DND-41 (cell line): ENCODE results near the gene RGS11.
"Not testable (repeated sequence)": the region's sequence is repeated elsewhere in the genome, so short reads cannot be mapped to it uniquely, and the experiment has no call there.

Experiments
- ATAC-seq: fragments of 200-7000 bp; cut with Tn5 transposase; 3 replicates; pipeline ENCODE4 v1.9.1; 2021; ENCODE audit warnings: low read depth; ENCODE audit not compliant: insufficient read depth
- DNase-seq: peaks from one replicate; pipeline ENCODE4 v3.0.0-alpha.2; 2020
- H2AFZ ChIP-seq: 2 replicates; pipeline ENCODE4 v1.6.0; 2012; ENCODE audit warnings: low read depth, low read length
- H3K27ac ChIP-seq: 2 replicates; pipeline ENCODE4 v1.5.1; 2012; ENCODE audit warnings: low read length, inconsistent platforms
- H3K27me3 ChIP-seq: fragments of 200-600 bp; sonication (generic); 2 replicates; pipeline ENCODE4 v1.6.0; 2012; ENCODE audit warnings: low read length, mild to moderate bottlenecking, inconsistent platforms; ENCODE audit not compliant: insufficient read depth, poor library complexity
- H3K36me3 ChIP-seq: 2 replicates; pipeline ENCODE4 v1.5.1; 2012; ENCODE audit warnings: low read length, inconsistent platforms; ENCODE audit not compliant: insufficient read depth
- H3K4me1 ChIP-seq: 2 replicates; pipeline ENCODE4 v1.5.1; 2012; ENCODE audit warnings: mild to moderate bottlenecking, low read length; ENCODE audit not compliant: insufficient read depth
- H3K4me2 ChIP-seq: 2 replicates; pipeline ENCODE4 v1.6.0; 2012; ENCODE audit warnings: mild to moderate bottlenecking, moderate library complexity, low read length, inconsistent platforms; ENCODE audit not compliant: insufficient read depth
- H3K4me3 ChIP-seq, 2 experiments: fragments of 200-600 bp in 1 of 2; shearing (Covaris generic) in 1 of 2; 2 replicates each; pipeline ENCODE4 v1.5.1; 2012 to 2016; ENCODE audit warnings: inconsistent platforms in 2 of 2, low read length in 2 of 2, mild to moderate bottlenecking in 2 of 2, low read depth in 1 of 2, moderate library complexity in 1 of 2
- H3K79me2 ChIP-seq: 2 replicates; pipeline ENCODE4 v1.6.0; 2012; ENCODE audit warnings: low read length, inconsistent platforms; ENCODE audit not compliant: insufficient read depth
- H3K9ac ChIP-seq: 2 replicates; pipeline ENCODE4 v1.6.0; 2012; ENCODE audit warnings: low read depth, mild to moderate bottlenecking, inconsistent platforms, low read length, moderate library complexity
- H3K9me3 ChIP-seq: 2 replicates; pipeline ENCODE4 v1.5.1; 2012; ENCODE audit warnings: low read length, moderate library complexity, mild to moderate bottlenecking, inconsistent platforms; ENCODE audit not compliant: insufficient read depth, severe bottlenecking
- H4K20me1 ChIP-seq: 2 replicates; pipeline ENCODE4 v1.6.0; 2012; ENCODE audit warnings: low read length; ENCODE audit not compliant: insufficient read depth
- CTCF ChIP-seq: IDR thresholded peaks from 2 replicates; pipeline ENCODE4 v1.5.1; 2012; ENCODE audit warnings: borderline replicate concordance, low read length, moderate library complexity, mild to moderate bottlenecking; ENCODE audit not compliant: poor library complexity, severe bottlenecking; ENCODE audit errors: extremely low read depth
- EZH2 ChIP-seq: IDR thresholded peaks from 3 replicates; pipeline ENCODE4 v1.6.1; 2012; ENCODE audit warnings: borderline replicate concordance, low read depth, mild to moderate bottlenecking, moderate library complexity, low read length, inconsistent platforms; ENCODE audit not compliant: severe bottlenecking

The RGS11 gene

DNA sequence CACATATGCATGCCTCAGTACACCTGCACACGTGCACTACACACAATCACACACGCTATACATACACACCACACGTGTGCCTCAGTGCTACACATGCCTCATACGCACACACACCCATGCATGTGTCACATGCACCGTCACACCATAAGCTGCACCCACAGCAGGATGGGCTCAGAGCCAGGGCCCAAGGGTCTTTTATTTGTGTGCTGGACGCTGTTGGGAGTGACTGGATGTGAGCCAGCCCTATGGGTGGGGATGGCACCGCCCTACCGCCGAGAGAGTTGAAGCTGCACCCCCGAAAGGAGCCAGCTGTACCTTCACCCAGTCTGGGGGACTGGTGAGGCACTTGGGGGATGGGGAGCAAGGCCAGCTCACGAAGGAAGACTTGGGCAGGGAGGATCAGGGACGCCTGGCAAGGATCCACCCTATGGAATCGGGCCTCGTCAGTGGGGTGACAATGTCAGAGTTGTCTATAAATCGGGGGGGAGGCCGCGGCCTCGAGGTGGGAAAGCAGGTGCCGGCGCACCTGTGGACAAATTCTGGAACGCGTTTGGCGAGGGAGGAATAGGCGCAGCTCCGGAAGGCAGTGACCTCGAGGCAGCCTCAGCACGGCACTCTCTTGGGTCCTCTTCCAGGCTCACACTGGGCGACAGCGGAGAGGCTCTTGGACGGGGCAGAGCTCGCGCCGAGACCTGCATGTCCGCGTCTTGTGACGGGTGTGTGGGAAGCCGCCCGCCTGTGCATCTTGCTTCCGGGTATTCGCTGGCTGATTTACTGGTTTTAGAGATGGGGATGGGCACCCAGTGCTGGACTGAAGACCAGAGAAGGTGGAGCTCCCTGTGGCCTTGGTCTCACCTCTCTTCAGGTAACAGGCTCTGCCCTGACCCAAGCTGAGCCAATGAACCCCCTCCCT, 7.3 kb downstream of the RGS11 start:
- Histone ChIP-seq H4K20me1 (no peaks in the 10 kb centered on the region), H3K9me3 (no peaks in the 10 kb centered on the region), H3K4me2 (no peak overlapping the region), H3K4me3 (no peak overlapping the region), H2AFZ (no peak overlapping the region), H3K9ac (no peak overlapping the region), H3K27me3 (no peaks in the 10 kb centered on the region), H3K27ac (no peak overlapping the region), H3K79me2 (no peaks in the 10 kb centered on the region), H3K4me1 (no peaks in the 10 kb centered on the region), H3K36me3 (peaks cover 19% of the 10 kb centered on the region)
- no peak for DNase-seq
- ATAC-seq = no peak
- TF ChIP-seq EZH2 (no peak), CTCF (no peak)

GRCh38 chr16:267562-267961, 8.2 kb downstream of the RGS11 start:
- not testable (repeated sequence) for H3K9ac ChIP-seq, ATAC-seq, H3K9me3 ChIP-seq

DNA sequence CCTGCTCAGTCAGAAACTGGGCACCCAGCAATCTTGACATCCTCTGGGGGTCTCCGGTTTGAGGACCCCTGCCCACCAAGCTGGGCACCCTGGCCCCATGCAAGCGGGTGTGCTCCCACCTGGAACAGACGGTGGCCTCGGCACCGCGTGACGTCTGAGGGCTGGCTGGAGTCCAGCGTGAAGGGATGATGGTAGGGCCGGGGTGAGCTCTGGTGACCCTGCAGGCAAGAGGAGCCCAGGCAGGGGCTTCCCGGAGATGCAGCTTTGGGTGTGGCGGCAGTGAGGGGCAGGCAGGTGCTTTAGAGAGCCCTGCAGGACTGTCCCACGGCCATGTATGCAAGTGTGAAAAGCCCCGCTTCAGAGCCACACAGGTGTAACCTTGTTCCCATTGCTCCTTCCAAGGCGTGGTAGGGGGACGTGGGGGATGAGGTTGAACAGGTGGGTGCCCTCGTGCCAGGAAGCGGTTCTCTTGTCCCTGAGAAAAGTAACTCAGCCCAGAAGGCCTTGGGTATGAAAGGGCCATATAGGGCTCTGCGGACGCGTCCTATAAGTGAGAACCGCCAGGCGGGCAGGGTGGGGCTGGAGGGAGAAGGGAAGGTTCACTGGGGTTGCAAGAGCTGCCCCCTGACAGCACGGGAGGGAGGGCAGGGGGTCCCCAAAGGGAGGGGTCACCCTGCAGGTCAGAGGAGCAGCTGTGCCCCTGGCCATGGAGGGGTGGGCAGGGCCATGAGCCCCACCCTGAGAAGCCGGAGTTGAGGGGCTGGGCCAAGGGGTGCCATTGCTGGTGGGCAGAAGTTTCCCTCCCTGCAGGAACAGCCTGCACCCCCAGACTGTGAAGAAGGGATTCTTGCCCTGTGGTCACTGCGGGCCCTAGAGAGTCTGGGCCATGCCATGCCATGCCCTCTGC, 9.2 kb downstream of the RGS11 start:
- H3K27ac ChIP-seq = no peak overlapping the region
- H3K4me3 ChIP-seq = no peak overlapping the region
- no peak overlapping the region for H2AFZ ChIP-seq
- H3K27me3 ChIP-seq = no peaks in the 10 kb centered on the region
- no peaks in the 10 kb centered on the region for H3K79me2 ChIP-seq
- H3K4me1 ChIP-seq = no peaks in the 10 kb centered on the region
- no peak; the same call in 2 of the 3 replicates for ATAC-seq
- peaks cover 33% of the 10 kb centered on the region for H3K36me3 ChIP-seq
- TF ChIP-seq CTCF (no peak), EZH2 (no peak)
- no peak overlapping the region for H3K4me2 ChIP-seq
- no peaks in the 10 kb centered on the region for H3K9me3 ChIP-seq
- H3K9ac ChIP-seq = no peak overlapping the region
- no peak for DNase-seq
- no peaks in the 10 kb centered on the region for H4K20me1 ChIP-seq

More at GRCh38 chr16:267562-267961, 8.2 kb downstream of the RGS11 start:
- not testable (repeated sequence) for H4K20me1 ChIP-seq, DNase-seq, H3K4me1 ChIP-seq, H3K27me3 ChIP-seq, H2AFZ ChIP-seq, H3K27ac ChIP-seq, H3K79me2 ChIP-seq, H3K4me3 ChIP-seq, H3K4me2 ChIP-seq
- peaks cover 23% of the 10 kb centered on the region for H3K36me3 ChIP-seq

DNA sequence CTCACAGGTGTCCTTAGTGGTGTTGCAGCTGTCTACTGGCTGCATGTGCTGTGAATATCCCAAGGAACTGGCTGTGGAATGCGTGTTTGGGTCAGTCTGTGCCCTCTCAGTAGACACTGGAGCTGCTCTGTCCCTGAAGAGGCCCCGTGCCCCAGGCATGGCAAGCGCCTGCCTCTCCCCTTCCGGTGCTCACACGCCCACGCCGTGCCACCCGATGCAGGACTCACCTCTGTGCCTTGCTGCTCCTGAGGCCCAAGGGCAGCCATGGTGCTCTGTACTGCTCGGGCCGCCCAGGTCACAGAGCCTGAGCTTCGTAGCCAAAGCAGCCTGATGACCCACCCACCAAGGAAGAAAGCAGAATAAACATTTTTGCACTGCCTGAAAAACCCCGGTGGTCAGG, 10.0 kb downstream of the RGS11 start:
- Histone ChIP-seq H2AFZ (no peak overlapping the region), H3K9me3 (no peaks in the 10 kb centered on the region), H3K79me2 (no peaks in the 10 kb centered on the region), H3K27ac (no peak overlapping the region), H3K4me1 (no peaks in the 10 kb centered on the region), H3K27me3 (no peaks in the 10 kb centered on the region), H3K36me3 (peaks cover 41% of the 10 kb centered on the region), H3K9ac (no peak overlapping the region), H3K4me2 (no peak overlapping the region), H3K4me3 (no peak overlapping the region), H4K20me1 (no peaks in the 10 kb centered on the region)
- DNase-seq (no peak), ATAC-seq (no peak)
- TF ChIP-seq CTCF (no peak), EZH2 (no peak)
